CD4-positive, alpha-beta T cell treated with Interleukin-21 for 1 hour (primary cell): ENCODE measurements around the gene VPS13D.
"Not testable (repeated sequence)": the region's sequence is repeated elsewhere in the genome, so short reads cannot be mapped to it uniquely, and the experiment has no call there.

Experiments
- DNase-seq: peaks from one replicate; pipeline ENCODE4 v3.0.0-alpha.2; 2020

The VPS13D gene

GRCh38 chr1:12529640-12530174 lies 299.9 kb downstream of the VPS13D start:
- no peak for DNase-seq

GRCh38 chr1:12530462-12531178 lies 300.8 kb downstream of the VPS13D start:
- DNase-seq = no peak

DNA sequence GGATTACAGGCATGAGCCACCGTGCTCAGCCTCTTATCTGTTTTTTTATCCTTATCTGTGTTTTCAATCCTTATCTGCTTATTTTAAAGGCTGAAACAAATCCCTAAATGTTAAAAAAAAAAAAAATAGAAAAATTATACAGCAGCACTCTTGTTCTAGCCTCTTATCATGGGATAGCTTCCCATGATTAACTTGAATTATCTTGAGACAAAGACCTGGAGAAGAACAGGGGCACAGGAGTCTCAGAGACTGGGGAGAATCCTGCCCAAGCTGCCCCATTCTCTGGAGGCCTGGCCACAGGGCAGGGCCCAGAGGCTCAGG lies 301.3 kb downstream of the VPS13D start:
- DNase-seq = no peak

- no peak for DNase-seq
Observed at GRCh38 chr1:12532405-12533315, 302.8 kb downstream of the VPS13D start.

- no peak for DNase-seq
Observed at GRCh38 chr1:12536023-12536639, 306.3 kb downstream of the VPS13D start.

DNA sequence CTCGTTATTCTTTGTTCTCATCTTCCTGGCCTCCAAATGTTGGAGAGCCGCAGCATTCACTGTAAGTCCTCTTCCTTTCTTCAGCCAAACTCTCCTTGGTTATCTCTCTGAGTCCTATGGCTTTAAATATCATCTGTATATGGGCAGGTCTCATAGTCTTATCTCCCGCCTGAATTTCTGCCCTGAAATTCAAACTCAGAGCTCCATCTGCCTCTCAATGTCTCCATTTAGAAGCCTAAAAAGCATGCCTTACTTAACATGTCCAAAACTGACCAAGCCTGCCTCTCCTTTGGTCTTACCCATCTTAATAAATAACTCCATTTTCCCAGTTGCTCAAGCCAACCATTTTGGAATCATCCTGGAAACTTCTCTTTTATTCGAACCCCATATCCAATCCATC lies 307.5 kb downstream of the VPS13D start:
- no peak for DNase-seq

DNA sequence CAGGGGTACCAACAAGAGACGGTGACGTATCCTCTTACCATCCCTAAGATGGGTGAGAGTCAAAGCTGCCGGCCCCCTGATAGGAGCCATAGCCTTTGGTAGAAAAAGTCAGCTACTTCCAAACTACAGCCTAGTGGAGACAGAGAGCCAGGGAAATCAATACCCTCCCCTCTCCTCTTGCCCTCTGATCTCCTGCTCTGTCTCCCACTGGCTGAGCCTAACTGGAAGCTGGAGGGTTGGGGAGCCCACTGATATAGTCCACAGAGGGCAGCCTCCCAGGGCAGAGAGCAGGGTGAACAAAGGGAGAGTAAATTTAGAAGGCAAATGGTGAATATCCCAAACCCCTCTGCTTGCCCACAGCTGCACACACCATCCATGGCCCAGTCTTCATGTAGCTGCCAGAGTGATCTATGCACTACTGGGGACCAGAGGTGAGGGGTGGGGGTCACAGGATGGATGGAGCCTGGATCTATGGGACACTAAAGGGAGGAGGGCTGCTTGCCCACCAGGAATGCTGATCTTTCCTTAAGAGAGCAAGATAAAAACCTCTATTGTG lies 308.2 kb downstream of the VPS13D start:
- no peak for DNase-seq

DNA sequence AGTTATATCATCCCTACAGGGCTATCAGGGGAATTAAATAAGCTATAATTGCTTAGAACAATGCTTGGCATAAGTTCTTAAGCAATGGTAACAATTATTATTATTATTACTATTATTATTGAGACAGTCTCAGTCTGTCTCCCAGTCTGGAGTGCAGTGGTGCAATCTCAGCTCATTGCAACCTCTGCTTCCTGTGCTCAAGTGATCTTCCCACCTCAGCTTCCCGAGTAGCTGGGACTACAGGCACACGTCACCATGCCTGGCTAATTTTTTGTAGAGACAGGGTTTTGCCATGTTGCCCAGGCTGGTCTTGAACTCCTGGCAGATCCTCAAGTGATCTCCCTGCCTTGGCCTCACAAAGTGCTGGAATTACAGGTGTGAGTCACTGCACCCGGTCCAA lies 308.7 kb downstream of the VPS13D start:
- DNase-seq = not testable (repeated sequence)

- no peak for DNase-seq
Observed at GRCh38 chr1:12539320-12539704, 309.5 kb downstream of the VPS13D start.

DNA sequence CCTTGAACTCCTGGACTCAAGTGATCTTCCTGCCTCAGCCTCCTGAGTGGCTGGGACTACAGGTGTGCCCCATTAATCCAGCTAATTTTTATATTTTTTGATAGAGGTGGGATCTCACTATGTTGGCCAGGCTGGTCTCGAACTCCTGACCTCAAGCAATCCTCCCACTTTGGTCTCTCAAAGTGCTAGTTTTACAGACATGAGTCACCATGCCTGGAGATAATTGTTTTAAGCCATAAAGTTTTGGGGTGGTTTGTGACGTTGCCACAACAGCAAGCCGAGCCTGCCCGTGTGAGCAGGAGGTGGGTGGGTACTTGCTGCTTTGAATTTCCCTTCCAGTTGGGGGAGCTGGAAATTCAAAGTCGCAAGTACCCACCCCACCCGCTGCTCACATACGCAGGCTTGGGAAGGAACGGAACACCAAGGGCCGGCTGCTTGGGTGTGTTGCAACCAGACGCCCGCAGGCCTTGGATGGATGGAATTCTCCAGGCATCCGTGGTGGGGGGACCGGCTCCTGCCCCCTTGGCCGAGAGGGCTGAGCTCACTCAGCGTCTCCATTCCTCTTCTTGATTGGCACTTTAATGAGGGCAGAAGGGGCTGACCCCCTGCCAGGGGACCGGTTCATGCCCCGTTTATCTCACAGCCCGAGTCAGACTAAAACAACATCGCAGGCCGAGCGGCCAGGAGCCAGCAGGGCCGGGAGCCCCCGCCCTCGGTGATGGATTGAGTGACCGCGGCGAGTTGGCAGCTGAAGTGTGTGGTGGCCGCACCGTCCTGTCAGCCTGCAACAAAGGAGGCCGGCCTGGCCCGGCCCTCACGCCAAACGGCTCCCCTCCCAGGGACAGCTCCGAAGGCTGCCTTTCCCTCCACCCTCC lies 310.1 kb downstream of the VPS13D start:
- no peak for DNase-seq

GRCh38 chr1:12540580-12541273 lies 310.9 kb downstream of the VPS13D start:
- no peak for DNase-seq

- no peak for DNase-seq
Observed at GRCh38 chr1:12541274-12542137, 311.7 kb downstream of the VPS13D start.

- DNase-seq = no peak
Observed at GRCh38 chr1:12542138-12542465, 312.3 kb downstream of the VPS13D start.

DNA sequence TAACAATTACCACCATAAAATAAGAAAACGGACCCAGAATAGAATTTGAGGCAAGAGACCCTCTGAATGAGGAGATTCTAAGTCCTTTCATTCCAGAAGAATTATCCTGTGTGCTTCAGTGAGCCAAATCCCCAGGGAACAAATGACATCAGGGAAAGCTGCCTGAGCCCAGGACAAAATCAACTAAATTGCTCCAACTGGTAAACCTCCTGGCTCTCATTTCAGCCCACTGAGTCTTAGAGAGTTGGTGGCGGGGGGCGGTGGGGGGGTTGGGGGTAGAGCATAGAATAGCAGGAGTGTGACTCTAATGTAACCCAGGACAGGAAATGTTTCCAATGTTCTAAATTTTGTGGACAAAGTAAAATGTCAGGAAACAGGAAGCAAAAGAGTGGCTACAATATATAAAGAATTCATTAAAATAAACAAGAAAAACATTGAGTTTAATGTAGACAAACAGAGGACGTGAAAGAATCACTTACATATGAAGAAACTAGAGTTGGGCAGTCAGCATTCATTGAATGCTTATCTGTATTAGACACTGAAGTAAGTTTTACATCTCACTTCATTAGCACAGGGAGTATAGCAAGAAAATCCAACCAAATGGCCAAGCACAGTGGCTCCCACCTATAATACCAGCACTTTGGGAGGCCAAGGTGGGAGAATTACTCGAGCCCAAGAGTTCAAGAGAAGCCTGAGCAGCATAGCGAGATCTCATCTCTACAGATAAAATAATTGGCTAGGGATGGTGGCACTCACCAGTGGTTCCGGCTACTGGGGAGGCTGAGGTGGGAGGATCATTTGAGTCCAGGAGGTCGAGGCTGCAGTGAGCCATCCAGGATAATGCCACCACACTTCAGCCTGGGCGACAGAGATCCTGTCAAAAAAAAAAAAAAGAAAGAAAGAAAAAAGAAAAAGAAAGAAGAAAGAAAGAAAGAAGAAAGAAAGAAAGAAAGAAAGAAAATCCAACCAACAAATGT lies 313.1 kb downstream of the VPS13D start:
- DNase-seq = no peak

DNA sequence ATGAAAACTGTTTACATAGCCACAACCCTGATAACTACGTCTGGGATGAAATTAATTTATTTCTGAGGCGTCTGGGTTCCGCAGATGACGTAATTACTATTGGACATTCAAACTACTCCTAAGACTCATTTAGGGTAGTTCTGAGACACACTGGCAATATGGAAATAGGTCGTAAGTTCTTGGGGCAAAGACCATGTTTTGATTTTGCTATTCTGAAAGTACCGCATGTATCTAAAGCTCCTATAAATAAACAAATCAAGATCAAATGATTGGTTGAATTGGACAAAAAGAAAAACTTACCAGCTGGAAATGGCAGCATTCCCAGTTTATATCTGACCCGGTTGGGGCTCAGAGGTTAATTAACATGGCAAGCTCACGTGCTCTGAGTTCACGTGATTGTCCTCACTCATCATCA lies 313.9 kb downstream of the VPS13D start:
- DNase-seq = no peak

DNA sequence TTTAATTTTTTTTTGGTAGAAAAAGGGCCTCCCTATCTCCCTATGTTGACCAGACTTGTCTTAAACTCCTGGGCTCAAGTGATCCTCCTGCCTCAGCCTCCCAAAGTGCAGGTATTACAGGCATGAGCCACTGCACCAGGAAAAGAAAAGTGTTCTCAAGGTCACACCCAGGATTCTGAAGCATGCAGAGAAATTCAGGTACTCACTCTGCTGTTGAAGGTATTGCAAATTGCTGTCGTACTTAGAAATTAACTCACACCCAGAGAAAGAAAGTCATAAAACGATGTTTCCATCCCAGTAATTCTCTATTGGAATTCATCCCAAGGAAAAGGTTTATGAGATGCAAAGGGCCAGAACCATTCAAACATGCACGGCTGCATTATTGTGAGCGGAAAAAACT lies 314.5 kb downstream of the VPS13D start:
- no peak for DNase-seq

GRCh38 chr1:12544992-12545391 lies 315.2 kb downstream of the VPS13D start:
- no peak for DNase-seq

GRCh38 chr1:12546771-12547585 lies 317.1 kb downstream of the VPS13D start:
- DNase-seq = no peak
